HG03439 (cell line): Measurements from ENCODE around the gene OTUD1.
"Not testable (repeated sequence)": the region's sequence is repeated elsewhere in the genome, so short reads cannot be mapped to it uniquely, and the experiment has no call there.

Experiments
- ATAC-seq: cut with Tn5 transposase; IDR thresholded peaks from one replicate; pipeline ENCODE4 v1.9.1; 2021; ENCODE audit warnings: mild to moderate bottlenecking, moderate library complexity; ENCODE audit not compliant: unreplicated experiment

Gene OTUD1, protein sequence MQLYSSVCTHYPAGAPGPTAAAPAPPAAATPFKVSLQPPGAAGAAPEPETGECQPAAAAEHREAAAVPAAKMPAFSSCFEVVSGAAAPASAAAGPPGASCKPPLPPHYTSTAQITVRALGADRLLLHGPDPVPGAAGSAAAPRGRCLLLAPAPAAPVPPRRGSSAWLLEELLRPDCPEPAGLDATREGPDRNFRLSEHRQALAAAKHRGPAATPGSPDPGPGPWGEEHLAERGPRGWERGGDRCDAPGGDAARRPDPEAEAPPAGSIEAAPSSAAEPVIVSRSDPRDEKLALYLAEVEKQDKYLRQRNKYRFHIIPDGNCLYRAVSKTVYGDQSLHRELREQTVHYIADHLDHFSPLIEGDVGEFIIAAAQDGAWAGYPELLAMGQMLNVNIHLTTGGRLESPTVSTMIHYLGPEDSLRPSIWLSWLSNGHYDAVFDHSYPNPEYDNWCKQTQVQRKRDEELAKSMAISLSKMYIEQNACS

DNA sequence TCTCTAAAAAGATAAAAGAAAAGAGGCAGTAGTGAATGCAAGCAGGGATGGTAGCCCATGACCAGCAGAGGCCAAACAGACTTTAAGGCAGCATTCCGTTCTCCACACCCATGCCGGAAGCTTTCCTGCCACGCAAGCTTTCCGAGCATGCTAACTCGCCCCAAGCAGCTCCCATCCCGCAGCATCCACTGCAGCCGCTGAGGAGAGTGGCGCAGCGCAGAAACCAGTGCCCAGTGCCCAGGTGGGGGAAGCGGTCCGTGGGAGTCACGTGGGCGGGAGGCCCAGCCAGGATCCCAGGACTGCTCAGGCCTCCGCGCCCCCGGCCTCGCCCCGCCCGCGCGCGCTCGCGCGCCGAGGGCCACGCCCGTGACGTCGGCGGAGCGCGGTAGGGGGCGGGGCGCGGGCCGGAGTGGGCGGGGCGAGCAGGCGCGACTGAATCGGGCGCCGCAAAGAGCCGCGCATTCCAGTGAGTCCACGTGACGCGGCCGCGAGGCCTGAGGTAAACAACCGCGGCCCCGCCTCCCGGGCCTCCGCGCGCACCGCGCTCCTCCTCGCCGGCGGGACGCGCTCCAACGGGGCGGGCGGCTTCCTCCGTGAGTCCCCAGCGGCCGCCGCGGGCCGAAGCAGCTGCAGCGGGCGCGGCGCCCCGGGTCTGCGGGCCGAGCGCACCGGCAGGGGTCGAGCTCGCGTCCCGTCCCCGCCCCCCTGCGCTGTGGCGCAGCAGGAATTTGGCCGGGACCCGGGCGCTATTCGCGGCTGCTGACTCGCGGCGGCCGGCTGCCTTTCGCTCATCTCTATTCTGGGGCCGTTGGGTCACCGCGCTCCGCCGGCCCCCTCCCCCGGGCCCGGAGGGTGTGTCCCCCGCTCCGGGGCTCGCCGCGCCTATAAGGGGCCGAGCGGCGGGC lies at the start of gene OTUD1:
OTUD1 (plus strand) TSS at position 529 of the 905 bp plus-strand sequence. CDS start 383 bp downstream, outside the sequence.
- peak; percentile 79 for ATAC-seq

DNA sequence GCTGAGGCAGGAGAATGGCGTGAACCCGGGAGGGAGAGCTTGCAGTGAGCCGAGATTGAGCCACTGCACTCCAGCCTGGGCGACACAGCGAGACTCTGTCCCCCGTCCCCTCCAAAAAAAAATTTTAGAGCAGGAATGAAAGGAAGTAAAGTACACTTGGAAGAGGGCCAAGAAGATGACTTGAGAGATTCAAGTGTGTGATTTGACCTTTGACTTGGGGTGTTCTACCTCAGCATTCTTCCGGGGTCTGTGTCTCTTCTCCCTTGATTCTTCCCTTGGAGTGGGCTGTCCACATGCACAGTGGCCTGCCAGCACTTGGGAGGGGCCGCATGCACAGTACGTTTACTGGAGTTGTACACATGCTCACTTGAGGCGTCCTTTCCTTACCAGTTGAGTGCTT lies 48.5 kb upstream of the OTUD1 start:
- not testable (repeated sequence) for ATAC-seq

DNA sequence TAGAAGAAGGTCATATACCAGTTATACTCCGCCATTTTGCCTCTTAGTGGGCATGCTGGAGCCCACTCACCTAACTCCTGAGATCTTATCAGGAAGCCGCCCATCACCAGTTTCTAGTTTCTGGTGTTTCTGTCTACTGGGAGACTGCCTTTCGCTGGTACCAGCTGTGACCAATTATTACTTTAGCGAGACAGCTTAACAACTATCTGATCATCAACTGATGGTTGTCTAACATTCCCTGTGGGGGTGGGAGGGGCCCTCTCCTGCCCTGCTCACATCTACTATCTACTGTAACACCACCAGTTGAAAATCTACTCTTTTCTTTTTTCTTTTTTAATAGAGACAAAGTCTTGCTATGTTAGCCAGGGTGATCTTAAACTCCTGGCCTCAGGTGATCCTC lies 48.1 kb upstream of the OTUD1 start:
- ATAC-seq, result no peak

- no peak for ATAC-seq
These were observed 47.1 kb upstream of the OTUD1 start for GRCh38 chr10:23391821-23392220.

- no peak for ATAC-seq
These were observed 43.9 kb upstream of the OTUD1 start for GRCh38 chr10:23395017-23395416.

- no peak for ATAC-seq
These were observed 42.2 kb upstream of the OTUD1 start for GRCh38 chr10:23396695-23397094.

- no peak for ATAC-seq
These were observed 39.2 kb upstream of the OTUD1 start for GRCh38 chr10:23399701-23400144.

- ATAC-seq, result no peak
These were observed 36.0 kb upstream of the OTUD1 start for GRCh38 chr10:23402856-23403255.

GRCh38 chr10:23403278-23403677 lies 35.6 kb upstream of the OTUD1 start:
- ATAC-seq, result no peak

DNA sequence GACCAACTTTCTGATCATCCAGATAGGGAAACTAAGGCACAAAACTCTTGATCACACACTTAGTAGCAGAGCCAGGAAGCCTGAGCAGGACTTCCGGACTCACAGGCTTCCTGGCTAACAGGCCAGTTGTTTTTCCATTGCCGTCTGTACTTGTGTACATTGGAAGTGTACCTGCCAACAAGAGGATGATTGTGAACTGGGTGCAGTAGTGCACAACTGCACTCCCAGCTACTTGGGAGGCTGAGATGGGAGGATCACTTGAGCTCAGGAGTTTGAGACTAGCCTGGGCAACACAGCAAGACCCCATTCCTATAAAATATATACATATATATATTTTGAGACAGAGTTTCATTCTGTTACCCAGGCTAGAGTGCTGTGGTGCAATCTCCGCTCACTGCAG lies 35.2 kb upstream of the OTUD1 start:
- ATAC-seq, result no peak

GRCh38 chr10:23404461-23404980 lies 34.4 kb upstream of the OTUD1 start:
- no peak for ATAC-seq

DNA sequence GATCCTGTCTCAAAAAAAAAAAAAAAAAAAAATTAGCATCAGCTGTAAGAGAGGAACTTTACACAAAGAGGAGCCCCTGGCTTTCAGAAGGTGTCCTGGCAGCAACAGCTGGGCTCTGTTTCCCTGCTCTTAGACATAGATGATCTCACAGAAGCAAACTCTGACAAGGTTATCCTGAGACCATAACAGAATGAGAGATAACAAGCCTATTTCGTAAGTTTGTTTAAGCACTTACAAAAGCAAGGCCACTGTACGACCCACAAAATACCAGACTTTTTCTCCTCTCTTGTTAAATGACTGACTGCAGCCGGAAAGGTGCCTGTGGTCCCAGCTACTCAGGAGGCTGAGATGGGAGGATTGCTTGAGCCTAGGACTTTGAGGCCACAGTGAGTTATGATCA lies 33.3 kb upstream of the OTUD1 start:
- ATAC-seq, result no peak

DNA sequence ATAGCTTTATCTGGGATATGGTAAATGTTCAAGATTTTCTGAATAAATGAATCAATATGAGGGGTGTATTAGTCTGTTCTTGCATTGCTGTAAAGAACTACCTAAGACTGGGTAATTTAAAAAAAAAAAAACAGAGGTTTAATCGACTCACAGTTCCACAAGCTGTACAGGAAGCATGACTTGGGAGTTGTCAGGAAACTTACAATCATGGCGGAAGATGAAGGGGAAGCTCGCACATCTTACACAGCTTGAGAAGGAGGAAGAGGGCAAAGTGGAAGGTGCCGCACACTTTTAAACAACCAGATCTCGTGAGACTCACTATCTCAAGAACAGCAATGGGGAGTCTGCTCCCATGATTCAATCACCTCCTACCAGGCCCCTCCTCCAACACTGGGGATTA lies 32.5 kb upstream of the OTUD1 start:
- ATAC-seq, result no peak

DNA sequence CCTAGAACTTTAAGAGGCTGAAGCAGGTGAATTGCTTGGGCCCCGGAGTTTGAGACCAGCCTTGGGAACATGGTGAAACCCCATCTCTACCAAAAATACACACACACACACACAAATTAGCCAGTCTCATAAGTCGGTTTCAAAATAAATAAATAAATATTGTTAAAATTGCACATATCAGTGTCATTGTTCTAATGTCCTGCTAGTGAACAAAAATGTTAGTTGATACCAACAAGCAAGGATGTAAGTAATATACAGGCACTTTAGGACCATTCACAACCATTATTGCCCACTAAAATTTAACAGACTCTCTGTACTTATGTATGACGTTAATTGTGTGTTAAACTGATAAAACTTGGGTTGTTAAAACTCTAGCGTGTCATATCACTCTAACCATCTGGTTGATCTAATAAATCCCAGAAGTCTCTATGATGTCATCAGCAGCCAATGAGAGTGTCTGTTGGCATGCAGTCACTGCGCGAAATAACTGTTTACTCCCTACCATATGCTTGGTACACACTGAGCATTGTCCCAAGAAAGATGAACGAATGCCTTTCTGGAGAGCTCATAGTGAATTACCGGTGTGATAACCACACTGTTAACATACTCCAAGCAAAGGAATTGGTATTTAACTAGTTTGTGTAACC lies 30.4 kb upstream of the OTUD1 start:
- no peak for ATAC-seq

- no peak for ATAC-seq
These were observed 26.7 kb upstream of the OTUD1 start for GRCh38 chr10:23412223-23412622.

- peak; percentile 89 for ATAC-seq
These were observed 25.2 kb upstream of the OTUD1 start for GRCh38 chr10:23413629-23414089.

DNA sequence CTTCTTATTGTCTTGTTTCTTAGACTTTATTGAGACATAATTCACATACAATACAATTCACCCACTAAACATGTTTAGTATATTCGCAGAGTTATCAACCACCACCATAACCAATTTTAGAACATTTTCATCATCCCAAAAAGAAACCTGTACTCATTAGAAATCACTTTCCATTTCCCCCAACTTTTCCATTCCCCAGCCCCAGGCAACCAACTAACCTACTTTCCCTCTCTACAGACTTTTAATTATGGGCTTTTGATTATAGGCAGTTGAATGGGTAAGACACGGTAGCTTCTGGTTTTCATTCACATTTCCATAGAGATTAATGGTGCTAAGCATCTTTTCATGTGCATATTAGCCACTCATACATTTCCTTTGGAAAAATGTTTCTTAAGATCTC lies 24.2 kb upstream of the OTUD1 start:
- no peak for ATAC-seq

GRCh38 chr10:23417254-23417653 lies 21.6 kb upstream of the OTUD1 start:
- ATAC-seq, result no peak

DNA sequence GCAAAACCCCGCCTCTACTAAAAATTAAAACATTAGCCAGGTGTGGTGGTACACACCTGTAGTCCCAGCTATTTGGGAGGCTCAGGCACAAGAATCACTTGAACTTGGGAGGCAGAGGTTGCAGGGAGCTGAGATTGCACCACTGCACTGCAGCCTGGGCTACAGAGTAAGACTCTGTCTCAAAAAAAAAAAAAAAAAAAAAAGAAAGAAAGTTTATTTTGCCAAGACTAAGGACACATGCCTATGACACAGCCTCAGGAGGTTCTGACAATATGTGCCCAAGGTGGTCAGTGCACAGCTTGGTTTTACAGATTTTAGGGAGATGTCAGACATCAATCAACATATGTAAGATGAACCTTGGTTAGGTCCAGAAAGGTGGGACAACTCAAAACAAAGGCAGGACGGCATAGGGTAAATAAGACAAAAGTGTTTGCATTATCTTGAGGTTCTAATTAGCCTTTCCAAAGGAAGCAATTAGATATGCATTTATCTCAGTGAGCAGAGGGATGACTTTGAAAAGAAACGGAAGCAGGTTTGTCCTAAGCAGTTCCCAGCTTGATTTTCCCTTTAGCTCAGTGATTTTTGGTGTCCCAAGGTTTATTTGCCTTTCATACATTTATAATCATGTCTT lies 20.7 kb upstream of the OTUD1 start:
- ATAC-seq, result no peak

- no peak for ATAC-seq
These were observed 19.7 kb upstream of the OTUD1 start for GRCh38 chr10:23419201-23419600.
